Measurements from ENCODE around the gene CCDC15. TPM values are rescaled to one million over a fixed set of nuclear protein-coding genes. Genes with fewer than 3 reads are reported as not detected.

CCDC15 gene
- total RNA-seq, 2 donors from 2014 or later = 0.99 to 1.6 TPM

DNA sequence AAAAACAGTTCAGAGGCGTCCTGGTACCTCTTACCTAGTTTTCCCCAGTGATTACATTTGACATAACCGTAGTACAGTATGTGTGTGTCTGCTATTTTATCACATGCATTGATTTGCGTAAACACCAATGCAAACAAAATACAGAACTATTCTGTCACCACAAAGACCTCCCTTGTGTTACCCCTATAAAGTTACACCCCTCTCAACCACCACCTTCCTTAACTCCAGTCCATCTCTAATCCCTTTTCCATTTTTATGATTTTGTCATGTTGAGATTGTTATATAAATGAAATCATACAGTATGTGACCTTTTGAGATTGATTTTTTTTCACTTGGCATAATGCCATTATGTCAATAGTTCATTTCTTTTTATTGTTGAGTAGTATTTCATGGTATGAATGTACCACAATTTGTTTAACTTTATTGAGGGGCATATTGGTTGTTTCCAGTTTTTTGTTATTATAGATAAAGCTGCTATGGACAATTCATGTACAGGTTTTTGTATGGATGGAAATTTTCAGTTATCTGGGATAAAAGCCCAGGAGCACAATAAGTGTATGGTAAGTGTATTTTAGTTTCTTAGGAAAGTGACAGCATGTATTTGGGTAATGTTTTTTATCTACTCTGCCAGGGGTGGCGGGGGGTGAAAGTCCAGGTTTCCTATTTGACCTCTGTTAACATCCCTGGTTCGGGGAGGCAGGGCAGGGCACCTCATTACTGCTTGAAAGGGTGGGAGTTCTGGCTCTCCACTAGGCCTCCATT, 103.1 kb downstream of the CCDC15 start:
- Histone ChIP-seq H3K27me3 (no peaks in the 10 kb centered on the region), H3K36me3 (replicated peaks in 1 of 2; ENCODE audit: insufficient read depth in 1 of 2, low read depth in 2 of 2) (no peaks in the 10 kb centered on the region), H3K27ac (no peak overlapping the region), H3K9me3 (no peaks in the 10 kb centered on the region), H3K4me3 (no peak overlapping the region), H3K4me1 (no peaks in the 10 kb centered on the region)
- no peak for TF ChIP-seq POLR2A (IDR thresholded peaks at IDR 0.05)
- TF ChIP-seq CTCF (IDR thresholded peaks at IDR 0.05) = no peak
- WGBS, 2 donors = 67 to 71% methylated on average over 5 of the region's 5 CpGs
- ATAC-seq (no peak), DNase-seq (no peak)
- intact Hi-C loops (cut with DNase I) = no loop called here

DNA sequence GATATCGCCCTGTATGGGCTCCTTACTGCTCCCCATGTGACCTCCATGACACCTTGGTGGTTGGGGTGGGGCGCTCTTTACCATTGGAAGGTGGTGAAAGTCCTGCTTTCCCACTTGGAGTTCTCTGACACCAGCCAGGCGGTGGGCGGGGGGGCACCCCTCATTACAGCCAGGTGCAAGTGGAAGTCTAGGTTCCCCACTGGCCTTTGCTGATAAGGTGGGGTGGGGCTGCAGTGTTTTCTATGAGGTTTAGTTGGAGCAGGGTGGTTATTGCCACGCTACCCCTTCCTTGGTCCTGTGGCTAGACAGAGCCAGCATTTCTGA, 103.7 kb downstream of the CCDC15 start:
- 86 to 96% methylated on average over 3 to 4 of the region's 5 CpGs for WGBS, 2 donors
- Histone ChIP-seq H3K4me1 (no peaks in the 10 kb centered on the region), H3K36me3 (replicated peaks in 1 of 2; ENCODE audit: insufficient read depth in 1 of 2, low read depth in 2 of 2) (no peaks in the 10 kb centered on the region), H3K9me3 (no peaks in the 10 kb centered on the region), H3K4me3 (no peak overlapping the region), H3K27me3 (no peaks in the 10 kb centered on the region), H3K27ac (no peak overlapping the region)
- no peak for ATAC-seq
- DNase-seq = no peak
- TF ChIP-seq CTCF (IDR thresholded peaks at IDR 0.05) (no peak), POLR2A (IDR thresholded peaks at IDR 0.05) (no peak)
- intact Hi-C loops (cut with DNase I) = no loop called here

DNA sequence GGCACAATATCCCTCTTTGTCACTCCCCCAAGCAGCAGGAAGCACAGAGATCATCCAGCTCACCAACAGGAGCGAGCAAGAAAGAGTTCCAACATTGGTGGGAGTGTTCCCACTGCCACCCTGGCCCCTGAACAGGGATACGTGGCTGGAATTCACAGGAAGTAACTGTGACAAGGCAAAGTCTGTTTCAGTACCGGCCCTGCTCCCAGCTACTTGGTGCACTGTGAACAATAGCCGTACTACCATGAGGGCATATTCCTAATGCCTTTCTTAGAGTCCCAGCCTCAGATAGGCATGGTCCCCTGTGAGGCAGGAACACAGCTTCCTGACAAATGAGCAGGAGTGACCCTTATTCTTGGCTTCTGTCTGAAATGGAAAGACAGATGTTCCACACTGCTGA, 107.3 kb downstream of the CCDC15 start:
- H3K4me1 ChIP-seq = peaks cover 10% of the 10 kb centered on the region
- H3K27me3 ChIP-seq = no peaks in the 10 kb centered on the region
- no peak for DNase-seq
- TF ChIP-seq POLR2A (IDR thresholded peaks at IDR 0.05) (no peak), CTCF (IDR thresholded peaks at IDR 0.05) (no peak)
- H3K9me3 ChIP-seq = no peaks in the 10 kb centered on the region
- H3K36me3 ChIP-seq (replicated peaks in 1 of 2; ENCODE audit: insufficient read depth in 1 of 2, low read depth in 2 of 2) = no peaks in the 10 kb centered on the region
- no peak for ATAC-seq
- intact Hi-C loops (cut with DNase I) = no loop called here
- no peak overlapping the region for H3K4me3 ChIP-seq
- 62 to 66% methylated on average over 4 of the region's 4 CpGs for WGBS, 2 donors
- H3K27ac ChIP-seq = no peak overlapping the region

- peak overlapping the region in 3 of 4 donors; percentile 39 to 71 (median 45) for H3K27ac ChIP-seq
- DNase-seq (peak in 1 of 4 donors; percentile 9), ATAC-seq (no peak)
- intact Hi-C loops (cut with DNase I) = no loop called here
- no peaks in the 10 kb centered on the region for H3K36me3 ChIP-seq (replicated peaks in 1 of 2; ENCODE audit: insufficient read depth in 1 of 2, low read depth in 2 of 2)
- H3K9me3 ChIP-seq = no peaks in the 10 kb centered on the region
- no peaks in the 10 kb centered on the region for H3K27me3 ChIP-seq
- peaks cover 10% of the 10 kb centered on the region for H3K4me1 ChIP-seq
- peak overlapping the region; percentile 3 to 56 for H3K4me3 ChIP-seq
- WGBS, 2 donors = 46 to 68% methylated on average over 14 to 19 of the region's 19 CpGs
- no peak for TF ChIP-seq POLR2A (IDR thresholded peaks at IDR 0.05)
- no peak for TF ChIP-seq CTCF (IDR thresholded peaks at IDR 0.05)
Measured at GRCh38 chr11:125062218-125062930, 108.4 kb downstream of the CCDC15 start.

Measured in body of pancreas (tissue), 4 donors.